HepG2 (cell line): ENCODE results near the gene C11orf86. TPM values are rescaled to one million over a fixed set of nuclear protein-coding genes. Genes with fewer than 3 reads are reported as not detected.

Experiments used
- CCDC6 ChIP-seq: sonication (generic); formaldehyde crosslinking; IDR thresholded peaks from 2 replicates; pipeline ENCODE4 v1.8.1; 2022; ENCODE audit warnings: mild to moderate bottlenecking, missing genetic modification reagents, moderate library complexity
- FOXA3 ChIP-seq: IDR thresholded peaks from 2 replicates; pipeline ENCODE4 v1.6.1; 2016; ENCODE audit warnings: missing genetic modification reagents, missing compliant biosample characterization
- KIAA2018 ChIP-seq: sonication (generic); formaldehyde crosslinking; IDR thresholded peaks from 2 replicates; pipeline ENCODE4 v1.5.0; 2020; ENCODE audit warnings: mild to moderate bottlenecking, missing genetic modification reagents, borderline replicate concordance
- NONO ChIP-seq, 2 experiments: fragments of 450-650 bp in 1 of 2; sonication (generic) in 1 of 2; formaldehyde crosslinking in 1 of 2; IDR thresholded peaks in 1 of 2; conservative IDR thresholded peaks in 1 of 2; 2 replicates each; pipeline versions ENCODE4 v1.6.1 to v1.8.0; 2017 to 2022; ENCODE audit warnings: mild to moderate bottlenecking in 1 of 2, missing genetic modification reagents in 1 of 2, moderate library complexity in 1 of 2
- TCF7 ChIP-seq: sonication (generic); IDR thresholded peaks from 2 replicates; pipeline ENCODE4 v1.6.1; 2016; ENCODE audit warnings: antibody characterized with exemption, low read depth
- ZNF20 ChIP-seq: sonication (generic); formaldehyde crosslinking; IDR thresholded peaks from 2 replicates; pipeline ENCODE4 v1.4.0; 2020; ENCODE audit warnings: mild to moderate bottlenecking, moderate library complexity, missing genetic modification reagents
- ZNF430 ChIP-seq: sonication (generic); formaldehyde crosslinking; IDR thresholded peaks from 2 replicates; pipeline ENCODE4 v1.9.0; 2021; ENCODE audit warnings: mild to moderate bottlenecking, missing genetic modification reagents
- ZNF790 ChIP-seq: sonication (generic); formaldehyde crosslinking; IDR thresholded peaks from 2 replicates; pipeline ENCODE4 v1.8.0; 2022; ENCODE audit warnings: missing genetic modification reagents, mild to moderate bottlenecking, borderline replicate concordance
- ZNF839 ChIP-seq: sonication (generic); formaldehyde crosslinking; IDR thresholded peaks from 2 replicates; pipeline ENCODE4 v1.4.0; 2020; ENCODE audit warnings: missing genetic modification reagents, mild to moderate bottlenecking, borderline replicate concordance
- polyA plus RNA-seq, 8 experiments: library from polyadenylated mRNA; depleted of rRNA in 3 of 8; stranded (reverse) in 7 of 8; unstranded in 1 of 8; fragments of >200 nt; fragmentation: Illumina TruSeq in 4 of 8; extraction: Trizol in 4 of 8; gene quantifications; 2 replicates each; pipeline versions ENCODE4 v1.2.1 to v1.2.3, GENCODE V29; 2011 to 2016; ENCODE audit warnings: low read depth in 4 of 8, missing spikeins in 1 of 8, mixed read lengths in 1 of 8; ENCODE audit not compliant: insufficient read depth in 1 of 8
- total RNA-seq, 5 experiments: library from RNA; depleted of rRNA; stranded (reverse); fragments of >200 nt; fragmentation: Illumina TruSeq; extraction: Trizol; gene quantifications; 2 replicates each; pipeline ENCODE4 v1.2.3, GENCODE V29; 2016; ENCODE audit warnings: low read depth in 1 of 5
- TF ChIP-seq, protein P1 (sequence below): IDR thresholded peaks from 2 replicates; pipeline ENCODE4 v1.6.1; 2016
- TF ChIP-seq, protein P2 (sequence below): sonication (generic); formaldehyde crosslinking; IDR thresholded peaks from 2 replicates; pipeline ENCODE4; 2020; ENCODE audit warnings: missing genetic modification reagents, mild to moderate bottlenecking, borderline replicate concordance
- TF ChIP-seq, protein P3 (sequence below): sonication (generic); formaldehyde crosslinking; IDR thresholded peaks from 2 replicates; pipeline ENCODE4 v1.8.1; 2023; ENCODE audit warnings: mild to moderate bottlenecking, missing genetic modification reagents

The C11orf86 gene
- total and polyA plus RNA-seq, 2 of the 13 experiments (the other 11 are each of a cell fraction or from before 2014, with no cell fraction given): 0.11 to 0.18 TPM

GRCh38 chr11:66970807-66971442 lies 4.2 kb upstream of the C11orf86 start (continued):
- TF ChIP-seq ZNF430 (CRISPR knock-in tag) (peak; percentile 59; the same call in 1 of the 2 replicates), FOXA3 (peak; percentile 88), ZNF790 (CRISPR knock-in tag) (no peak), ZNF20 (CRISPR knock-in tag) (no peak), TCF7 (peak; percentile 60; the same call in 1 of the 2 replicates), CCDC6 (CRISPR knock-in tag) (no peak), ZNF839 (CRISPR knock-in tag) (no peak), NONO (IDR thresholded peaks at IDR 0.05) (no peak), NONO (CRISPR knock-in tag; conservative IDR thresholded peaks at IDR 0.05) (peak; percentile 80), KIAA2018 (0 out of 2 replicates have a peak, but pooled peaks have one; percentile 45)
- TF ChIP-seq, protein P1, sequence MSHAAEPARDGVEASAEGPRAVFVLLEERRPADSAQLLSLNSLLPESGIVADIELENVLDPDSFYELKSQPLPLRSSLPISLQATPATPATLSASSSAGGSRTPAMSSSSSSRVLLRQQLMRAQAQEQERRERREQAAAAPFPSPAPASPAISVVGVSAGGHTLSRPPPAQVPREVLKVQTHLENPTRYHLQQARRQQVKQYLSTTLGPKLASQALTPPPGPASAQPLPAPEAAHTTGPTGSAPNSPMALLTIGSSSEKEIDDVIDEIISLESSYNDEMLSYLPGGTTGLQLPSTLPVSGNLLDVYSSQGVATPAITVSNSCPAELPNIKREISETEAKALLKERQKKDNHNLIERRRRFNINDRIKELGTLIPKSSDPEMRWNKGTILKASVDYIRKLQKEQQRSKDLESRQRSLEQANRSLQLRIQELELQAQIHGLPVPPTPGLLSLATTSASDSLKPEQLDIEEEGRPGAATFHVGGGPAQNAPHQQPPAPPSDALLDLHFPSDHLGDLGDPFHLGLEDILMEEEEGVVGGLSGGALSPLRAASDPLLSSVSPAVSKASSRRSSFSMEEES (CRISPR knock-in tag): 0 out of 2 replicates have a peak, but pooled peaks have one; percentile 57
- TF ChIP-seq, protein P2, sequence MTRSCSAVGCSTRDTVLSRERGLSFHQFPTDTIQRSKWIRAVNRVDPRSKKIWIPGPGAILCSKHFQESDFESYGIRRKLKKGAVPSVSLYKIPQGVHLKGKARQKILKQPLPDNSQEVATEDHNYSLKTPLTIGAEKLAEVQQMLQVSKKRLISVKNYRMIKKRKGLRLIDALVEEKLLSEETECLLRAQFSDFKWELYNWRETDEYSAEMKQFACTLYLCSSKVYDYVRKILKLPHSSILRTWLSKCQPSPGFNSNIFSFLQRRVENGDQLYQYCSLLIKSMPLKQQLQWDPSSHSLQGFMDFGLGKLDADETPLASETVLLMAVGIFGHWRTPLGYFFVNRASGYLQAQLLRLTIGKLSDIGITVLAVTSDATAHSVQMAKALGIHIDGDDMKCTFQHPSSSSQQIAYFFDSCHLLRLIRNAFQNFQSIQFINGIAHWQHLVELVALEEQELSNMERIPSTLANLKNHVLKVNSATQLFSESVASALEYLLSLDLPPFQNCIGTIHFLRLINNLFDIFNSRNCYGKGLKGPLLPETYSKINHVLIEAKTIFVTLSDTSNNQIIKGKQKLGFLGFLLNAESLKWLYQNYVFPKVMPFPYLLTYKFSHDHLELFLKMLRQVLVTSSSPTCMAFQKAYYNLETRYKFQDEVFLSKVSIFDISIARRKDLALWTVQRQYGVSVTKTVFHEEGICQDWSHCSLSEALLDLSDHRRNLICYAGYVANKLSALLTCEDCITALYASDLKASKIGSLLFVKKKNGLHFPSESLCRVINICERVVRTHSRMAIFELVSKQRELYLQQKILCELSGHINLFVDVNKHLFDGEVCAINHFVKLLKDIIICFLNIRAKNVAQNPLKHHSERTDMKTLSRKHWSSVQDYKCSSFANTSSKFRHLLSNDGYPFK: no peak
- TF ChIP-seq, protein P3, sequence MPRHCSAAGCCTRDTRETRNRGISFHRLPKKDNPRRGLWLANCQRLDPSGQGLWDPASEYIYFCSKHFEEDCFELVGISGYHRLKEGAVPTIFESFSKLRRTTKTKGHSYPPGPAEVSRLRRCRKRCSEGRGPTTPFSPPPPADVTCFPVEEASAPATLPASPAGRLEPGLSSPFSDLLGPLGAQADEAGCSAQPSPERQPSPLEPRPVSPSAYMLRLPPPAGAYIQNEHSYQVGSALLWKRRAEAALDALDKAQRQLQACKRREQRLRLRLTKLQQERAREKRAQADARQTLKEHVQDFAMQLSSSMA (CRISPR knock-in tag): no peak
